ENCODE results near the gene FMO1. TPM values are rescaled to one million over a fixed set of nuclear protein-coding genes. Genes with fewer than 3 reads are reported as not detected.

Gene FMO1, protein sequence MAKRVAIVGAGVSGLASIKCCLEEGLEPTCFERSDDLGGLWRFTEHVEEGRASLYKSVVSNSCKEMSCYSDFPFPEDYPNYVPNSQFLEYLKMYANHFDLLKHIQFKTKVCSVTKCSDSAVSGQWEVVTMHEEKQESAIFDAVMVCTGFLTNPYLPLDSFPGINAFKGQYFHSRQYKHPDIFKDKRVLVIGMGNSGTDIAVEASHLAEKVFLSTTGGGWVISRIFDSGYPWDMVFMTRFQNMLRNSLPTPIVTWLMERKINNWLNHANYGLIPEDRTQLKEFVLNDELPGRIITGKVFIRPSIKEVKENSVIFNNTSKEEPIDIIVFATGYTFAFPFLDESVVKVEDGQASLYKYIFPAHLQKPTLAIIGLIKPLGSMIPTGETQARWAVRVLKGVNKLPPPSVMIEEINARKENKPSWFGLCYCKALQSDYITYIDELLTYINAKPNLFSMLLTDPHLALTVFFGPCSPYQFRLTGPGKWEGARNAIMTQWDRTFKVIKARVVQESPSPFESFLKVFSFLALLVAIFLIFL
- 10 to 100 TPM; 13.2 to 59.9 (median 36.2) TPM for total RNA-seq

DNA sequence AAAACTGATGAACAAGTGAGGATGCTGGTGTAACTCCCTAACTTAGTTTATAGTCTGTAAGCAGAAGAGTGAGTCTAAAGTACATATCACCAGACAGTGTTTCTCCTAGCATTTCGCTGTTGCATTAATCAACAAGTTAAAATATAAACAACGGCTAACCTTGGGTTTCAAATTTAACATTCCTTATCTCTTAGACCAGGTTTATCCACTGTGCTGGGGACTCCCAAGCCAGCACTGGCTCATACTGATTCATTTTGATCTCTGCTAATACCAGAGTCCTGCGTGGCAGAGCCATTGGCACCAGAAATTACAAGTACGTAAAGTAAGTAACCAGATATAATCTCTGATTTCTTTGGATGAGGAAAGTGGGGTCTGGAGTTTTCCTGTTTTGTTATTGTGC is at the start of gene FMO1:
TSS of gene FMO1 (plus strand) at position 193 of the 400 bp plus-strand sequence. CDS start 9,594 bp downstream, outside the sequence.
- Histone ChIP-seq H3K9me3 (no peaks in the 10 kb centered on the region), H3K36me3 (no peaks in the 10 kb centered on the region), H3K4me1 (peaks cover 0 to 23% (median 7%) of the 10 kb centered on the region in 4 donors), H3K27ac (peak within 1 kb of the TSS in 2 of 4 donors; percentile 23 to 69), H3K27me3 (no peaks in the 10 kb centered on the region), H3K4me3 (peak within 1 kb of the TSS in 2 of 4 donors; percentile 20 to 33)
- no peak for DNase-seq
- no peak for TF ChIP-seq POLR2A (IDR thresholded peaks at IDR 0.05)
- TF ChIP-seq, protein P1, sequence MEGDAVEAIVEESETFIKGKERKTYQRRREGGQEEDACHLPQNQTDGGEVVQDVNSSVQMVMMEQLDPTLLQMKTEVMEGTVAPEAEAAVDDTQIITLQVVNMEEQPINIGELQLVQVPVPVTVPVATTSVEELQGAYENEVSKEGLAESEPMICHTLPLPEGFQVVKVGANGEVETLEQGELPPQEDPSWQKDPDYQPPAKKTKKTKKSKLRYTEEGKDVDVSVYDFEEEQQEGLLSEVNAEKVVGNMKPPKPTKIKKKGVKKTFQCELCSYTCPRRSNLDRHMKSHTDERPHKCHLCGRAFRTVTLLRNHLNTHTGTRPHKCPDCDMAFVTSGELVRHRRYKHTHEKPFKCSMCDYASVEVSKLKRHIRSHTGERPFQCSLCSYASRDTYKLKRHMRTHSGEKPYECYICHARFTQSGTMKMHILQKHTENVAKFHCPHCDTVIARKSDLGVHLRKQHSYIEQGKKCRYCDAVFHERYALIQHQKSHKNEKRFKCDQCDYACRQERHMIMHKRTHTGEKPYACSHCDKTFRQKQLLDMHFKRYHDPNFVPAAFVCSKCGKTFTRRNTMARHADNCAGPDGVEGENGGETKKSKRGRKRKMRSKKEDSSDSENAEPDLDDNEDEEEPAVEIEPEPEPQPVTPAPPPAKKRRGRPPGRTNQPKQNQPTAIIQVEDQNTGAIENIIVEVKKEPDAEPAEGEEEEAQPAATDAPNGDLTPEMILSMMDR (IDR thresholded peaks at IDR 0.05): no peak

GRCh38 chr1:171204296-171204695 is 44.0 kb upstream of the FMO1 start:
- Histone ChIP-seq H3K4me3 (no peak overlapping the region), H3K36me3 (no peaks in the 10 kb centered on the region), H3K27me3 (no peaks in the 10 kb centered on the region), H3K9me3 (no peaks in the 10 kb centered on the region), H3K4me1 (no peaks in the 10 kb centered on the region), H3K27ac (no peak overlapping the region)
- DNase-seq: no peak
- TF ChIP-seq, protein P1 (IDR thresholded peaks at IDR 0.05): no peak
- TF ChIP-seq POLR2A (IDR thresholded peaks at IDR 0.05): no peak

- TF ChIP-seq, protein P1 (IDR thresholded peaks at IDR 0.05): no peak
- no peak for TF ChIP-seq POLR2A (IDR thresholded peaks at IDR 0.05)
- Histone ChIP-seq H3K27ac (no peak overlapping the region), H3K27me3 (no peaks in the 10 kb centered on the region), H3K36me3 (no peaks in the 10 kb centered on the region), H3K4me3 (no peak overlapping the region), H3K9me3 (no peaks in the 10 kb centered on the region), H3K4me1 (no peaks in the 10 kb centered on the region)
- DNase-seq: no peak
These were observed 41.9 kb upstream of the FMO1 start for GRCh38 chr1:171206204-171206977.

DNA sequence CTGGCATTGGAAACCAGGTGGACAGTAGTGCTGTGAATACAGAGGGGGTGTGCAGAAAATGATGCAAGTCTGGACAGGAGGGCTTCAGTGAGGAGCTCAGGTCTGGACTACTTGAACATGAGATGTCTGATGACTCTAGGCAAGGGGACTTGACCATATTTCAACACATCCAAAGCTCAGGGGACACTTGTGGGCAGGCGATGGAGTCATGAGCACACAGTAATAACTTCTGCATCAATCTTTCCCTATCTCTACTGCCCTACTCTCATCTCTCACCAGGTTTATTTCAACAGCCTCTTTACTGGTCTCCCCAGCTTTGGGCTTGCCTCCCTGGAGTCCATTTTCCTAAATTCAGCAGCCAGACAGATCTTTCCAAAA is 41.3 kb upstream of the FMO1 start:
- TF ChIP-seq POLR2A (IDR thresholded peaks at IDR 0.05): no peak
- TF ChIP-seq, protein P1 (IDR thresholded peaks at IDR 0.05): no peak
- H3K9me3 ChIP-seq: no peaks in the 10 kb centered on the region
- H3K27me3 ChIP-seq: no peaks in the 10 kb centered on the region
- H3K4me3 ChIP-seq: no peak overlapping the region
- no peak overlapping the region for H3K27ac ChIP-seq
- no peak for DNase-seq
- H3K4me1 ChIP-seq: no peaks in the 10 kb centered on the region
- no peaks in the 10 kb centered on the region for H3K36me3 ChIP-seq

GRCh38 chr1:171207377-171207776 is 40.9 kb upstream of the FMO1 start:
- DNase-seq: no peak
- TF ChIP-seq, protein P1 (IDR thresholded peaks at IDR 0.05): no peak
- TF ChIP-seq POLR2A (IDR thresholded peaks at IDR 0.05): no peak
- Histone ChIP-seq H3K4me3 (no peak overlapping the region), H3K36me3 (no peaks in the 10 kb centered on the region), H3K27ac (no peak overlapping the region), H3K27me3 (no peaks in the 10 kb centered on the region), H3K9me3 (no peaks in the 10 kb centered on the region), H3K4me1 (no peaks in the 10 kb centered on the region)

Data from Peyer's patch (tissue), 4 donors.